HepG2 (cell line): ENCODE measurements around the gene KLB. TPM values are rescaled to one million over a fixed set of nuclear protein-coding genes. Genes with fewer than 3 reads are reported as not detected.
A peak's percentile ranks its signal among the peaks of the same experiment; 100 is the strongest.

Experiments
- FOXP1 ChIP-seq, 2 experiments: fragments of 450-650 bp in 1 of 2; IDR thresholded peaks; 2 replicates each; pipeline ENCODE4 v1.6.1; 2017 to 2018; ENCODE audit warnings: antibody characterized with exemption in 1 of 2
- IKZF5 ChIP-seq: IDR thresholded peaks from 2 replicates; pipeline ENCODE4 v1.6.1; 2018; ENCODE audit warnings: missing genetic modification reagents, mild to moderate bottlenecking, missing compliant biosample characterization
- KDM1A ChIP-seq: IDR thresholded peaks from 2 replicates; pipeline ENCODE4 v1.6.1; 2016; ENCODE audit warnings: missing compliant biosample characterization
- MBD4 ChIP-seq: IDR thresholded peaks from 2 replicates; pipeline ENCODE4 v1.6.1; 2012; ENCODE audit warnings: low read length, inconsistent platforms, borderline replicate concordance
- MED13 ChIP-seq: sonication (generic); formaldehyde crosslinking; IDR thresholded peaks from 2 replicates; pipeline ENCODE4 v1.5.0; 2020; ENCODE audit warnings: missing genetic modification reagents
- MLX ChIP-seq: IDR thresholded peaks from 2 replicates; pipeline ENCODE4 v1.6.1; 2016
- PHF5A ChIP-seq: IDR thresholded peaks from one replicate; pipeline ENCODE4 v1.6.1; 2018; ENCODE audit warnings: low read depth, missing genetic modification reagents; ENCODE audit not compliant: unreplicated experiment
- RAD51 ChIP-seq: fragments of 450-650 bp; IDR thresholded peaks from 2 replicates; pipeline ENCODE4 v1.6.1; 2016; ENCODE audit warnings: borderline replicate concordance
- SKI ChIP-seq: fragments of 450-650 bp; IDR thresholded peaks from one replicate; pipeline ENCODE4 v1.6.1; 2018; ENCODE audit warnings: mild to moderate bottlenecking; ENCODE audit not compliant: partially characterized antibody
- TAF15 ChIP-seq: fragments of 200-400 bp; formaldehyde crosslinking; IDR thresholded peaks from one replicate; pipeline ENCODE4 v1.6.1; 2018; ENCODE audit warnings: mild to moderate bottlenecking, low read depth, low read length; ENCODE audit not compliant: poor library complexity, severe bottlenecking
- TRIM24 ChIP-seq: sonication (generic); formaldehyde crosslinking; IDR thresholded peaks from 2 replicates; pipeline ENCODE4 v1.8.0; 2022; ENCODE audit warnings: mild to moderate bottlenecking, missing genetic modification reagents
- YY1 ChIP-seq: IDR thresholded peaks from 2 replicates; pipeline ENCODE4 v1.6.1; 2011; ENCODE audit warnings: low read length, low read depth, moderate library complexity, mild to moderate bottlenecking; ENCODE audit not compliant: insufficient read depth, insufficient replicate concordance
- ZKSCAN1 ChIP-seq: fragments of 150-350 bp; IDR thresholded peaks from 2 replicates; pipeline ENCODE4 v1.6.1; 2014; ENCODE audit warnings: low read length
- ZNF33B ChIP-seq: sonication (generic); formaldehyde crosslinking; IDR thresholded peaks from 2 replicates; pipeline ENCODE4 v1.5.1; 2020; ENCODE audit warnings: mild to moderate bottlenecking, missing genetic modification reagents
- ZNF839 ChIP-seq: sonication (generic); formaldehyde crosslinking; IDR thresholded peaks from 2 replicates; pipeline ENCODE4 v1.4.0; 2020; ENCODE audit warnings: missing genetic modification reagents, mild to moderate bottlenecking, borderline replicate concordance
- ZSCAN25 ChIP-seq: sonication (generic); formaldehyde crosslinking; IDR thresholded peaks from 2 replicates; pipeline ENCODE4 v1.8.0; 2022; ENCODE audit warnings: mild to moderate bottlenecking, missing genetic modification reagents
- polyA plus RNA-seq, 8 experiments: library from polyadenylated mRNA; depleted of rRNA in 3 of 8; stranded (reverse) in 7 of 8; unstranded in 1 of 8; fragments of >200 nt; fragmentation: Illumina TruSeq in 4 of 8; extraction: Trizol in 4 of 8; gene quantifications; 2 replicates each; pipeline versions ENCODE4 v1.2.1 to v1.2.3, GENCODE V29; 2011 to 2016; ENCODE audit warnings: low read depth in 4 of 8, missing spikeins in 1 of 8, mixed read lengths in 1 of 8; ENCODE audit not compliant: insufficient read depth in 1 of 8
- total RNA-seq, 5 experiments: library from RNA; depleted of rRNA; stranded (reverse); fragments of >200 nt; fragmentation: Illumina TruSeq; extraction: Trizol; gene quantifications; 2 replicates each; pipeline ENCODE4 v1.2.3, GENCODE V29; 2016; ENCODE audit warnings: low read depth in 1 of 5
- TF ChIP-seq, protein P1 (sequence below): sonication (generic); formaldehyde crosslinking; IDR thresholded peaks from 2 replicates; pipeline ENCODE4 v1.4.0; 2020; ENCODE audit warnings: missing genetic modification reagents
- TF ChIP-seq, protein P2 (sequence below): fragments of 450-650 bp; IDR thresholded peaks from 2 replicates; pipeline ENCODE4 v1.6.1; 2017; ENCODE audit warnings: mild to moderate bottlenecking

The KLB gene
- total and polyA plus RNA-seq, 2 of the 13 experiments (the other 11 are each of a cell fraction or from before 2014, with no cell fraction given) = 25.3 to 82.0 TPM

DNA sequence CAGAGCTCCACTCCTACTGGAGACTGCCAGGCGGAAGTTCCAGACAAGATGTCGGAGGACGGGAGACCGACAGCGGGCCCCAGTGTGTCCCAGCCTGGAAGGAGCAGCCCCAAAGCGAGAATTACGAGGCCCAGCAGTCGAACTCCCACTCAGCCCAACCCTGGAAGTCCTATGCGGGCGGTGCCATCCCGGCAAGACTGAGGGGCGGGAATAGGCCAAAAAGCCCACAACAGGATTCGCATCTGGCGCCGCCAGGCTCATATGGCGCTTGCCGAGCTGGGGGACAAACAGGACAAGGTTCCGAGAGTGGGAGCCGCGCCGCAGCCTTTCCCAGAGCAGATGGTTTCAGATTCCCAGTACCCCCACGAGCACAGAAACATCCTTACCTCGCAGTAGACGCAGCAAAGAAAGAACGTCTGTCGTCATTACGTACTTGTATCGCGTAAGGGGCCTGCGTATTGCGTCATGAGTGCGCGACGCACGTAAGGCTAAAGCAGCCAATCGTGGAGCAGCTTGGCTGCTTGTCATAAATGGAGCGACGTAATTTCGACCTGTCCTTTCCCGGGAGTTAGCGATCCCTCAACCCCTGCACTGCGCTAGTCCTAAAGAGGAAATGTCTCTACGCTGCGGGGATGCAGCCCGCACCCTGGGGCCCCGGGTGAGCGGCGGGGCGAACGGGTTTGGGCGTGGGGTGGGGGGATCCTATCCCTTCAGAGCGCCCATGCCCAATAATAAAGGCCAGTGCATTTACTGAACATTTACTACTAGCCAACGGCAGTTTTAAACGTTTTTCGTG is 52.0 kb downstream of the KLB start, which contains the start of the genes LIAS and RPL9 (continued):
- no peak for TF ChIP-seq ZNF839 (CRISPR knock-in tag)
- no peak for TF ChIP-seq FOXP1 (IDR thresholded peaks at IDR 0.05)
- no peak; the same call in 1 of the 2 replicates for TF ChIP-seq FOXP1 (CRISPR knock-in tag; IDR thresholded peaks at IDR 0.05)
- TF ChIP-seq TAF15 = no peak
- peak; percentile 28 for TF ChIP-seq SKI
- TF ChIP-seq, protein P1, sequence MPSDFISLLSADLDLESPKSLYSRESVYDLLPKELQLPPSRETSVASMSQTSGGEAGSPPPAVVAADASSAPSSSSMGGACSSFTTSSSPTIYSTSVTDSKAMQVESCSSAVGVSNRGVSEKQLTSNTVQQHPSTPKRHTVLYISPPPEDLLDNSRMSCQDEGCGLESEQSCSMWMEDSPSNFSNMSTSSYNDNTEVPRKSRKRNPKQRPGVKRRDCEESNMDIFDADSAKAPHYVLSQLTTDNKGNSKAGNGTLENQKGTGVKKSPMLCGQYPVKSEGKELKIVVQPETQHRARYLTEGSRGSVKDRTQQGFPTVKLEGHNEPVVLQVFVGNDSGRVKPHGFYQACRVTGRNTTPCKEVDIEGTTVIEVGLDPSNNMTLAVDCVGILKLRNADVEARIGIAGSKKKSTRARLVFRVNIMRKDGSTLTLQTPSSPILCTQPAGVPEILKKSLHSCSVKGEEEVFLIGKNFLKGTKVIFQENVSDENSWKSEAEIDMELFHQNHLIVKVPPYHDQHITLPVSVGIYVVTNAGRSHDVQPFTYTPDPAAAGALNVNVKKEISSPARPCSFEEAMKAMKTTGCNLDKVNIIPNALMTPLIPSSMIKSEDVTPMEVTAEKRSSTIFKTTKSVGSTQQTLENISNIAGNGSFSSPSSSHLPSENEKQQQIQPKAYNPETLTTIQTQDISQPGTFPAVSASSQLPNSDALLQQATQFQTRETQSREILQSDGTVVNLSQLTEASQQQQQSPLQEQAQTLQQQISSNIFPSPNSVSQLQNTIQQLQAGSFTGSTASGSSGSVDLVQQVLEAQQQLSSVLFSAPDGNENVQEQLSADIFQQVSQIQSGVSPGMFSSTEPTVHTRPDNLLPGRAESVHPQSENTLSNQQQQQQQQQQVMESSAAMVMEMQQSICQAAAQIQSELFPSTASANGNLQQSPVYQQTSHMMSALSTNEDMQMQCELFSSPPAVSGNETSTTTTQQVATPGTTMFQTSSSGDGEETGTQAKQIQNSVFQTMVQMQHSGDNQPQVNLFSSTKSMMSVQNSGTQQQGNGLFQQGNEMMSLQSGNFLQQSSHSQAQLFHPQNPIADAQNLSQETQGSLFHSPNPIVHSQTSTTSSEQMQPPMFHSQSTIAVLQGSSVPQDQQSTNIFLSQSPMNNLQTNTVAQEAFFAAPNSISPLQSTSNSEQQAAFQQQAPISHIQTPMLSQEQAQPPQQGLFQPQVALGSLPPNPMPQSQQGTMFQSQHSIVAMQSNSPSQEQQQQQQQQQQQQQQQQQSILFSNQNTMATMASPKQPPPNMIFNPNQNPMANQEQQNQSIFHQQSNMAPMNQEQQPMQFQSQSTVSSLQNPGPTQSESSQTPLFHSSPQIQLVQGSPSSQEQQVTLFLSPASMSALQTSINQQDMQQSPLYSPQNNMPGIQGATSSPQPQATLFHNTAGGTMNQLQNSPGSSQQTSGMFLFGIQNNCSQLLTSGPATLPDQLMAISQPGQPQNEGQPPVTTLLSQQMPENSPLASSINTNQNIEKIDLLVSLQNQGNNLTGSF (CRISPR knock-in tag) = no peak
- TF ChIP-seq IKZF5 (CRISPR knock-in tag) = peak; percentile 49; the same call in 1 of the 2 replicates
- TF ChIP-seq MLX = no peak
- TF ChIP-seq ZNF33B (CRISPR knock-in tag) = peak; percentile 70; the same call in 1 of the 2 replicates
- TF ChIP-seq YY1 = peak; percentile 71
- TF ChIP-seq, protein P2, sequence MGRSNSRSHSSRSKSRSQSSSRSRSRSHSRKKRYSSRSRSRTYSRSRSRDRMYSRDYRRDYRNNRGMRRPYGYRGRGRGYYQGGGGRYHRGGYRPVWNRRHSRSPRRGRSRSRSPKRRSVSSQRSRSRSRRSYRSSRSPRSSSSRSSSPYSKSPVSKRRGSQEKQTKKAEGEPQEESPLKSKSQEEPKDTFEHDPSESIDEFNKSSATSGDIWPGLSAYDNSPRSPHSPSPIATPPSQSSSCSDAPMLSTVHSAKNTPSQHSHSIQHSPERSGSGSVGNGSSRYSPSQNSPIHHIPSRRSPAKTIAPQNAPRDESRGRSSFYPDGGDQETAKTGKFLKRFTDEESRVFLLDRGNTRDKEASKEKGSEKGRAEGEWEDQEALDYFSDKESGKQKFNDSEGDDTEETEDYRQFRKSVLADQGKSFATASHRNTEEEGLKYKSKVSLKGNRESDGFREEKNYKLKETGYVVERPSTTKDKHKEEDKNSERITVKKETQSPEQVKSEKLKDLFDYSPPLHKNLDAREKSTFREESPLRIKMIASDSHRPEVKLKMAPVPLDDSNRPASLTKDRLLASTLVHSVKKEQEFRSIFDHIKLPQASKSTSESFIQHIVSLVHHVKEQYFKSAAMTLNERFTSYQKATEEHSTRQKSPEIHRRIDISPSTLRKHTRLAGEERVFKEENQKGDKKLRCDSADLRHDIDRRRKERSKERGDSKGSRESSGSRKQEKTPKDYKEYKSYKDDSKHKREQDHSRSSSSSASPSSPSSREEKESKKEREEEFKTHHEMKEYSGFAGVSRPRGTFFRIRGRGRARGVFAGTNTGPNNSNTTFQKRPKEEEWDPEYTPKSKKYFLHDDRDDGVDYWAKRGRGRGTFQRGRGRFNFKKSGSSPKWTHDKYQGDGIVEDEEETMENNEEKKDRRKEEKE = no peak
- no peak for TF ChIP-seq PHF5A (CRISPR knock-in tag)
- TF ChIP-seq MED13 = 0 out of 2 replicates have a peak, but pooled peaks have one; percentile 49
- no peak; the same call in none of the 2 replicates for TF ChIP-seq ZSCAN25 (CRISPR knock-in tag)
- peak; percentile 34; the same call in 1 of the 2 replicates for TF ChIP-seq ZKSCAN1
- TF ChIP-seq MBD4 = no peak
- no peak for TF ChIP-seq RAD51
- TF ChIP-seq TRIM24 (CRISPR knock-in tag) = no peak
- TF ChIP-seq KDM1A (CRISPR knock-in tag) = no peak
